H1 (cell line): Measurements from ENCODE around the gene COL6A1. TPM values are rescaled to one million over a fixed set of nuclear protein-coding genes. Genes with fewer than 3 reads are reported as not detected.
A peak's percentile ranks its signal among the peaks of the same experiment; 100 is the strongest.
"Not testable (repeated sequence)": the region's sequence is repeated elsewhere in the genome, so short reads cannot be mapped to it uniquely, and the experiment has no call there.

Experiments used
- CTCF ChIA-PET: fragments of 300-600 bp; sonication (Branson Sonifier 250); formaldehyde crosslinking; loops from one replicate; lab custom pipeline; 2021; ENCODE audit not compliant: partially characterized antibody; lab: Charles Lee
- POLR2A ChIA-PET: fragments of 300-600 bp; sonication (Branson Sonifier 250); formaldehyde crosslinking; loops from one replicate; lab custom pipeline; 2021; ENCODE audit warnings: inconsistent platforms; ENCODE audit not compliant: partially characterized antibody; lab: Charles Lee
- DNase-seq, 2 experiments: peaks; one replicate each; pipeline versions ENCODE4 v3.0.0 to v3.0.0-alpha.2; 2010 to 2022; ENCODE audit warnings: low spot score in 2 of 2, low read depth in 1 of 2, mixed read lengths in 1 of 2
- FAIRE-seq: peaks from 2 replicates; lab custom pipeline; 2011; peaks lifted over from hg19 to GRCh38; lab: Jason Lieb, UNC
- H2AFZ ChIP-seq: 2 replicates; pipeline ENCODE4 v1.8.1; 2012; ENCODE audit warnings: low read length, inconsistent platforms
- H2AK5ac ChIP-seq: 2 replicates; pipeline ENCODE4 v1.6.1; 2013; ENCODE audit warnings: low read depth, low read length
- H2BK120ac ChIP-seq: replicated peaks from 2 replicates; pipeline ENCODE3; 2013; ENCODE audit warnings: low read depth, low read length, inconsistent platforms
- H2BK12ac ChIP-seq: 2 replicates; pipeline ENCODE4 v1.6.1; 2013; ENCODE audit warnings: low read depth, low read length
- H2BK15ac ChIP-seq: 2 replicates; pipeline ENCODE4 v1.6.1; 2013; ENCODE audit warnings: low read length
- H2BK20ac ChIP-seq: 2 replicates; pipeline ENCODE4 v1.6.1; 2013; ENCODE audit warnings: low read length
- H2BK5ac ChIP-seq: 2 replicates; pipeline ENCODE4 v1.6.1; 2013; ENCODE audit warnings: low read depth, low read length
- H3K14ac ChIP-seq: 2 replicates; pipeline ENCODE4 v1.6.1; 2013; ENCODE audit warnings: inconsistent platforms; ENCODE audit not compliant: insufficient read length
- H3K18ac ChIP-seq: 2 replicates; pipeline ENCODE4 v1.6.1; 2013; ENCODE audit warnings: low read length; ENCODE audit errors: extremely low read depth
- H3K23ac ChIP-seq: 2 replicates; pipeline ENCODE4 v1.6.1; 2013; ENCODE audit warnings: inconsistent platforms; ENCODE audit not compliant: insufficient read length
- H3K23me2 ChIP-seq: 2 replicates; pipeline ENCODE4 v1.6.1; 2013; ENCODE audit warnings: low read depth, low read length
- H3K27ac ChIP-seq: 2 replicates; pipeline ENCODE4 v1.6.1; 2011; ENCODE audit warnings: low read depth, low read length, inconsistent platforms
- H3K27me3 ChIP-seq, 4 experiments: replicated peaks in 1 of 4; 1 replicate in 1 of 4; 2 replicates in 3 of 4; pipeline versions ENCODE4 v1.6.1 to v1.8.1; 2011 to 2013; ENCODE audit warnings: low read length in 3 of 4, mild to moderate bottlenecking in 3 of 4, inconsistent platforms in 2 of 4, mixed read lengths in 2 of 4, moderate library complexity in 1 of 4; ENCODE audit not compliant: control insufficient read depth in 3 of 4, insufficient read depth in 3 of 4; ENCODE audit errors: extremely low read depth in 1 of 4
- H3K36me3 ChIP-seq, 4 experiments: 2 replicates each; pipeline versions ENCODE4 v1.6.1 to v1.8.1; 2011 to 2013; ENCODE audit warnings: mild to moderate bottlenecking in 4 of 4, low read length in 3 of 4, moderate library complexity in 2 of 4, control low read depth in 1 of 4, inconsistent platforms in 1 of 4; ENCODE audit not compliant: insufficient read depth in 4 of 4, control insufficient read depth in 2 of 4
- H3K4ac ChIP-seq: replicated peaks from 2 replicates; pipeline ENCODE3; 2013; ENCODE audit warnings: low read length, low read depth, mixed read lengths, inconsistent platforms; ENCODE audit not compliant: insufficient read length
- H3K4me1 ChIP-seq, 4 experiments: replicated peaks in 1 of 4; 1 replicate in 1 of 4; 2 replicates in 3 of 4; pipeline versions ENCODE4 v1.6.1 to v1.8.1; 2011 to 2013; ENCODE audit warnings: low read length in 3 of 4, inconsistent platforms in 2 of 4, mixed read lengths in 1 of 4; ENCODE audit not compliant: insufficient read depth in 4 of 4, control insufficient read depth in 3 of 4
- H3K4me2 ChIP-seq, 2 experiments: 2 replicates each; pipeline versions ENCODE4 v1.6.1 to v1.8.1; 2011 to 2013; ENCODE audit warnings: low read depth in 2 of 2, low read length in 2 of 2, control low read depth in 1 of 2, inconsistent platforms in 1 of 2, mild to moderate bottlenecking in 1 of 2; ENCODE audit not compliant: insufficient read depth in 1 of 2
- H3K4me3 ChIP-seq, 4 experiments: fragments of 200-600, 300-600 bp in 1 of 4; sonication (generic), shearing (Covaris generic), sonication (Bioruptor Twin) in 1 of 4; 2 replicates each; pipeline versions ENCODE4 v1.5.1 to v1.8.1; 2011 to 2016; ENCODE audit warnings: low read length in 4 of 4, low read depth in 3 of 4, control low read depth in 2 of 4, inconsistent platforms in 2 of 4, mild to moderate bottlenecking in 2 of 4, mixed read lengths in 1 of 4, moderate library complexity in 1 of 4; ENCODE audit not compliant: insufficient read depth in 2 of 4; ENCODE audit errors: extremely low read depth in 1 of 4
- H3K56ac ChIP-seq: replicated peaks from 2 replicates; pipeline ENCODE3; 2013; ENCODE audit warnings: low read depth, mild to moderate bottlenecking, mixed read lengths, low read length, inconsistent platforms; ENCODE audit not compliant: insufficient read length
- H3K79me1 ChIP-seq: 2 replicates; pipeline ENCODE4 v1.6.1; 2013; ENCODE audit warnings: low read depth, low read length, control low read depth
- H3K79me2 ChIP-seq, 2 experiments: 2 replicates each; pipeline versions ENCODE4 v1.6.1 to v1.8.1; 2012 to 2013; ENCODE audit warnings: low read length in 2 of 2, mild to moderate bottlenecking in 2 of 2, inconsistent platforms in 1 of 2; ENCODE audit not compliant: insufficient read depth in 2 of 2, control insufficient read depth in 1 of 2
- H3K9ac ChIP-seq, 4 experiments: replicated peaks in 1 of 4; 1 replicate in 1 of 4; 2 replicates in 3 of 4; pipeline versions ENCODE4 v1.6.1 to v1.8.1; 2011 to 2013; ENCODE audit warnings: low read depth in 3 of 4, low read length in 3 of 4, control low read depth in 2 of 4, mild to moderate bottlenecking in 2 of 4, moderate library complexity in 2 of 4, inconsistent platforms in 1 of 4; ENCODE audit errors: extremely low read depth in 1 of 4
- H3K9me3 ChIP-seq, 2 experiments: 2 replicates each; pipeline versions ENCODE4 v1.6.1 to v1.8.1; 2012 to 2013; ENCODE audit warnings: mild to moderate bottlenecking in 2 of 2, moderate library complexity in 2 of 2, control low read depth in 1 of 2, inconsistent platforms in 1 of 2, low read depth in 1 of 2, low read length in 1 of 2, mixed read lengths in 1 of 2; ENCODE audit not compliant: insufficient read depth in 2 of 2
- H4K20me1 ChIP-seq, 2 experiments: replicated peaks in 1 of 2; 2 replicates each; pipeline versions ENCODE3 to v1.8.1; 2011 to 2013; ENCODE audit warnings: inconsistent platforms in 2 of 2, low read length in 2 of 2, mild to moderate bottlenecking in 1 of 2; ENCODE audit not compliant: insufficient read depth in 2 of 2, control insufficient read depth in 1 of 2
- H4K5ac ChIP-seq: 2 replicates; pipeline ENCODE4 v1.6.1; 2013; ENCODE audit warnings: low read length, low read depth, mixed read lengths, inconsistent platforms; ENCODE audit not compliant: insufficient read length
- H4K8ac ChIP-seq: 2 replicates; pipeline ENCODE4 v1.8.0; 2013; ENCODE audit warnings: mild to moderate bottlenecking, moderate library complexity, low read length, inconsistent platforms; ENCODE audit not compliant: insufficient read depth; ENCODE audit errors: extremely low read depth
- H4K91ac ChIP-seq: replicated peaks from 2 replicates; pipeline ENCODE3; 2013; ENCODE audit warnings: low read length, mixed read lengths, inconsistent platforms; ENCODE audit not compliant: insufficient read length
- WGBS, 2 experiments: shearing (Covaris generic) in 1 of 2; methylation state at CpG; one replicate each; pipeline versions ENCODE4 v1.1.6 to v1.1.7; 2013 to 2015; ENCODE audit warnings: low lambda C conversion rate in 2 of 2, mixed read lengths in 2 of 2, inconsistent platforms in 1 of 2, low coverage in 1 of 2, missing lambda C conversion rate in 1 of 2; ENCODE audit not compliant: insufficient replicate concordance in 2 of 2, insufficient coverage in 1 of 2, insufficient read length in 1 of 2; ENCODE audit errors: extremely low coverage in 1 of 2, missing lambda C conversion rate in 1 of 2; 5-methylcytosine and 5-hydroxymethylcytosine counted together
- polyA plus RNA-seq, 7 experiments: library from polyadenylated mRNA; depleted of rRNA in 3 of 7; stranded (reverse) in 5 of 7; unstranded in 2 of 7; fragments of >200 nt in 5 of 7; fragments of 200-250 nt in 2 of 7; gene quantifications; 1 replicate in 5 of 7; 2 replicates in 1 of 7; 4 replicates in 1 of 7; pipeline versions ENCODE4 v1.2.1 to v1.2.3, GENCODE V29; 2011 to 2013; ENCODE audit warnings: missing spikeins in 2 of 7, mixed read lengths in 2 of 7
- total RNA-seq: library from RNA; stranded (reverse); fragmentation: NEBNext Ultra II Directional; extraction: Animal tissue kit (Norgen Biotek cat#: 25700); gene quantifications from 2 replicates; pipeline ENCODE4 v1.2.1, GENCODE V29; 2021

Gene COL6A1
- total and polyA plus RNA-seq, 2 of the 8 experiments (the other 6 are each of a cell fraction or from before 2014, with no cell fraction given), result 100 to 115 TPM

DNA sequence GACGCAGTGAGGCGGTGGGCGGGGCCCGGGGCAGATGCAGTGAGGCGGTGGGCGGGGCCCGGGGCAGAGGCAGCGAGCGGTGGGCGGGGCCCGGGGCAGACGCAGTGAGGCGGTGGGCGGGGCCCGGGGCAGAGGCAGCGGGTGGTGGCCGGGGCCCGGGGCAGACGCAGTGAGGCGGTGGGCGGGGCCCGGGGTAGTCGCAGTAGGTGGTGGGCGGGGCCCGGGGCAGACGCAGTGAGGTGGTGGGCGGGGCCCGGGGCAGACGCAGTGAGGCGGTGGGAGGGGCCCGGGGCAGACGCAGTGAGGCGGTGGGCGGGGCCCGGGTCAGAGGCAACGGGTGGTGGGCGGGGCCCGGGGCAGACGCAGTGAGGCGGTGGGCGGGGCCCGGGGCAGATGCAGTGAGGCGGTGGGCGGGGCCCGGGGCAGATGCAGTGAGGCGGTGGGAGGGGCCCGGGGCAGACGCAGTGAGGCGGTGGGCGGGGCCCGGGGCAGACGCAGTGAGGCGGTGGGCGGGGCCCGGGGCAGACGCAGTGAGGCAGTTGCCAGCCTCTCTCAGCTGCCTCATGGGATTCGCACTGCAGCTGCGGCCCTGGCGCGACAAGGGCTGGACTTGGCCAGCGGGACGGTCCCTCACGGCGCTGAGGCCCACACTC, 24.4 kb downstream of the COL6A1 start:
- H2BK12ac ChIP-seq, FAIRE-seq, H3K18ac ChIP-seq, H3K4me1 ChIP-seq, H2BK120ac ChIP-seq, DNase-seq, H3K4ac ChIP-seq, H4K5ac ChIP-seq, H2BK5ac ChIP-seq, H3K9ac ChIP-seq, POLR2A ChIA-PET, H3K4me3 ChIP-seq, H2BK15ac ChIP-seq, H3K9me3 ChIP-seq, H3K23ac ChIP-seq, H3K27ac ChIP-seq, H2AFZ ChIP-seq, H4K91ac ChIP-seq, H3K79me1 ChIP-seq, H2BK20ac ChIP-seq, H2AK5ac ChIP-seq, H3K27me3 ChIP-seq, H3K4me2 ChIP-seq, H3K14ac ChIP-seq, H3K56ac ChIP-seq, H3K23me2 ChIP-seq, H4K20me1 ChIP-seq, H3K79me2 ChIP-seq, CTCF ChIA-PET: not testable (repeated sequence)
- 90% methylated on average over 8 of the region's 64 CpGs; no CpG with 5 or more reads in 1 of the 2 experiments for WGBS, 2 experiments
- H3K36me3 ChIP-seq, result peaks cover 0 to 30% (median 8%) of the 10 kb centered on the region in 4 experiments; a peak in 5 of 8 replicates
- peak overlapping the region; percentile 68; the same call in 1 of the 2 replicates for H4K8ac ChIP-seq
